ENCODE data around the gene UNC93A.
A peak's percentile ranks its signal among the peaks of the same experiment; 100 is the strongest.
"Not testable (repeated sequence)": the region's sequence is repeated elsewhere in the genome, so short reads cannot be mapped to it uniquely, and the experiment has no call there.

UNC93A gene

DNA sequence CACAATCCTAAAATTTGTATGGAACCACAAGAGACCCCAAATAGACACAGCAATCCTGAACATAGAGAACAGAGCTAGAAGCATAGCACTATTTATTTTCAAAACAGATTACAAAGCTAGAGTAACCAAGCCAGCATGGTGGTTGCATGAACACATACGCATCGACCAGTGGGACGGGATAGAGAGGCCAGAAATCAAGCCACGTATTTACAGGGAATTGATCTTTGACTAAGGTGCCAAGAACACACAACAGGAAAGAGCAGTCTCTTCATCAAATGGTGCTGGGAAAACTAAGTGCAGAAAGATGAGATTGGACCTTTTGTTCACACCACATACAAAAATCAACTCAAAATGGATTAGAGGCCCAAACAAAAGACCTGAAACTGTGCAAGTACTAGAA lies 54.8 kb downstream of the UNC93A start:
- DNase-seq, result no peak

- DNase-seq, result no peak
Observed at GRCh38 chr6:167347226-167347625, 56.1 kb downstream of the UNC93A start.

GRCh38 chr6:167349631-167350274 lies 58.6 kb downstream of the UNC93A start:
- DNase-seq, result no peak

GRCh38 chr6:167350275-167350696 lies 59.2 kb downstream of the UNC93A start:
- DNase-seq, result no peak

DNA sequence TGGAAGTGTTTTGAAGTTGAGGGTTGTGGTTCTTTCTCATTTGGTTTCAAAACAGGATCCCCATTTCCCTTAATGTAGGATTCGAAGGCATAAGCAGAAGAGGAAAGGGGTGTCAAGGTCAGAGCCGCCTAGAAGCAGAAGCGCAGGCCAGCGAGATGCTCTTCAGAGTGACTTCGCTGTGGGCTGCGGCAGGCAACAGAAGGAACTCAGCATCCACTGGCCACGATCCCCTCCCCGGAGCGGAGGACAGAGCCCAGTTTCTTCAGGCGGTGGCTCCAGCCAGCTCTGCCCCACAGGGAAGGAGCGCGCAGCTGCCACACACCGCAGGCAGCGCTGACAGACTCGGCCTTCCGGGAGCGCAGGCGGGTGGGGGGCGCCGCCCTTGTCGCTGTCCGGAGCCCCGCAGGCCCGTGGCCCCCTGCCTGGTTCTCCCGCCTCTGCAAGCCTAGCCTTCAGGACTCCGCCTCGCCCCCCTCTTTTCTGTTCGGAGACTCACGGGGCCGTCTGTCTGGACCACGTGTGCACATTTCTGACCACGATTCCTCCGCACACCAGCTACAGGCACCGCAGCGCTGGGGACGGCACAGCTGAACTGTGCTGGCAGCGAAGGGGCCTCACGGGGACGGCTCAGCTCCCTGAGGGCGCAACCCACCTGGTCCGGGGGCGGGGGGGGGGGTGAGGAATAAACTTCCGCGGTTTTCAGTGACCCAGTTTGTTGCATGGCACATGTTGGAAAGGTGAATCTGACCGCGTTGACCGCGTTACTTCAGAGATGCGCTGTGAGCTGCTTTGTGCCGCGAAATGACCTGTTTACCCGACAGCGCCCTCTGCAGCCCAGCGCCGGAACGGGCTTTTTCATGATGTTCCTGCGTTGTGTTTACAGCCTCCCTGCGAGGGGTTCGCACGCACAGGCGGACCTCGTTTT lies 59.9 kb downstream of the UNC93A start:
- DNase-seq, result peak; percentile 92

DNA sequence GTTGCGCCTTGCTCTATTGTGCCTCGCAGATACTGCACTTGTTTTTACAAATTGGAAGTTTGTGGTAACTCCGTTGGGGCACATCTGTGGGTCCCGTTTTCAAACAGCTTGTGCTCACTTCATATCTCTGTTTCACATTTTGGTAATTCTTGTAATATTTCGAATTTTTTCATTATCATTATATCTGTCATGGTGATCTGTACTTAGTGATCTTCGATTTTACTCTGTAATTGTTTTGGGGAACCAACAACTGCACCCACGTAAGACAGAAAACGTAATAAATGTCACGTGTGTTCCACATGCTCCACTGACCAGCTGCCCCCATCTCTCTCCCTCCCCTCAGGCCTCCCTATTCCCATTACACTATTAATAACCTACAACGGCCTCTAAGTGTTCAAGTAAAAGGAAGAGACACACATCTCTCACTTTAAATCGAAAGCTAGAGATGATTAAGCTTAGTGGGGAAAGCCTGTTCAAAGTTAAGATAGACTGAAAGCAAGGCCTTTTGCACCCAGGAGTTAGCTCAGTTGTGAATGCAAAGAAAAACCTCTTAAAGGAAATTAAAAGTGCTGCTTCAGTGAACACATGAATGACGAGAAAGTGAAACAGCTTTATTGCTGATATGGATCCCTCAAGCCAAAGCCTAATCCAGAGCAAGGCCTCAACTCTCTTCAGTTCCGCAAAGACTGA lies 60.7 kb downstream of the UNC93A start:
- peak; percentile 79 for DNase-seq

GRCh38 chr6:167356874-167357273 lies 65.8 kb downstream of the UNC93A start:
- DNase-seq, result no peak

DNA sequence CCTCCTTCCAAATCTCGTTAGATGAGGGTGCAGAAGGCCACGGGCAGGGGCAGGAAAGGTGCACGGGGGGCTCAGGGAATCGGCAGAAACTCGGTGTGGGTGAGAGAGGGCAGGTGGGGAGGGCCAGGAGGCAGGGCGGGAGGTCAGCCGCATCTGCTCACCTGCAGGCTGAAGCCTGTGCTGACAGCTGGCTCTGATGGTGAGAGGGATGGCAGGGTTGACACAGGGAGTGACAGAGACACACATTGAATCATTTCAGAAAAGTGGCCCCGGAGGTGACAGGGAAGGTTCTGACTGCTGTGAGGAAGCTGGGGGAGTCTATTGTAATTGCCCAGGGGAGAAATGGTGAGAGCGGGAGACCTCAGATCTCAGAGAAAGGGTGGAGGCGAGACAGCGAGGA lies 67.3 kb downstream of the UNC93A start:
- DNase-seq, result not testable (repeated sequence)

GRCh38 chr6:167361170-167361569 lies 70.1 kb downstream of the UNC93A start:
- DNase-seq, result not testable (repeated sequence)
